Hematopoietic multipotent progenitor cell treated with erythropoietin and hydrocortisone succinate and interleukin-3 and kit ligand, for 15 days (in vitro differentiated cells): Measurements from ENCODE around the gene ILDR2.
"Not testable (repeated sequence)": the region's sequence is repeated elsewhere in the genome, so short reads cannot be mapped to it uniquely, and the experiment has no call there.

ENCODE experiments used
- DNase-seq: peaks from one replicate; pipeline ENCODE4 v3.0.0-alpha.2; 2015; ENCODE audit warnings: low spot score

ILDR2 gene

DNA sequence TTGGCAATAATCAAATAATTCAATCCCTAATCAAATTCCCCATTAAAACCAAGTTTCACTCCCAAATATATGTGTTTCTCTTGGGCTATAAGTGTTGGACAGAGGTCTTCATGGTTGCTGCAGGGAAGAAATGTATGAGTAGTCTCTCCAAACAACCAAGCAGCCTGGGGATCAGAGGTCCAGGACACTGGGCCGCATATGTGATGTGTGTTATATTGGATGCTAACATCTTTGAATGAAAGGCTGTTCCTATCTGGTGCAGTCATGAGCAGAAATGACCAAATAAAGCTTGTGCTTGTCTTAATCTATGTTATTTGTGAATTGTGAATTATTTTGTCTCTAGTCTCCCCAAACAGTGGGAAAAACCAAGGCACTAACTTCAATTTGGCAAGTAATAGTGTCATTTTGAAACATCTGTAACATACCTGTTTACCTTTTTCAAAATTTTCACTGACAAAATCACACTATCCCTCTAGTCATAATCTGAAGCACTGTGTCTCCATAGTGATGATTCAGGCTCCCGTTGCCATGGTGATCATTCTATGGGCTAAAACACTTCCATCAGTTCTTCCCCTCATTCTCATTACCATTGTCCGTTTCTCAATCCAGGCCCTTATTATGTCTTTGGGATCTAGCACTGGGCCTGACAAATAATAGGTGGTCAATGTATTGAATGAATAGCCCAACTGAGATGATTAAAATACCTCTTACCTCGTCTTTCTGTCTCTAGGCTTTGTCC, 86.8 kb downstream of the ILDR2 start:
- no peak for DNase-seq

DNA sequence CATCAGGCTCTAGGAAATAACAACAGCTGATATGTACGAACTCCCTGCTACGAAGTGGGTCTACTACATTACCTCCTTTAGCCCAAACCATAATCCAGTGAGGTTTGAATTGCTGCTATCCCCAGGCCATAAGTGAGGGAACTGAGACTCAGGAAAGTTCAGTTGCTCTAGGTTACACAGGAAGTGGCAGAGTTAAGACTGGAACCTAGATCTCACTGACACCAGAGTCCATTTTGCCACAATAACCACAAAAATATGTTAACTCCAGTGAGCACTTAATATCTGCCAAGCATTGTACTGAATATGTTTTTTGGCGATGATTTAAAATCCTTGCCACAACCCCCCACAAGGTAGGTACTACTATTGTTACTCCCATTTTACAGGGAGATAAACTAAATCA, 90.4 kb downstream of the ILDR2 start:
- no peak for DNase-seq

- DNase-seq, result no peak
Observed at GRCh38 chr1:166884040-166884642, 91.2 kb downstream of the ILDR2 start.

GRCh38 chr1:166882893-166883292, 92.4 kb downstream of the ILDR2 start:
- no peak for DNase-seq

GRCh38 chr1:166878173-166878917, 97.0 kb downstream of the ILDR2 start:
- not testable (repeated sequence) for DNase-seq

DNA sequence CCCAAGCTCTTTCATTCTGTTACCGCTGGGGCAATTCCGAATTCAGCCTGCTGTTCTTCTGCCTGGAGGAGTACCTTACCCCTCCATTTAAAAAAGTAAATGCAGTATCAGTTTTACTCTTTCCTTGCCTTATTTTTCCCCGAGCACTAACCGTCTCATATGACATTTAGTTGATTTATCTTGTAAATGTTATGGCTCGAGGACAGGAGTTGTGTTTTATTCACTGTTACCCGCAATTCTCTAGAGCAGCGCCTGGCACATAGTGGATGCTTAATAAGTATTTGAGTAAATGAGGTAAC, 98.9 kb downstream of the ILDR2 start:
- DNase-seq, result no peak

DNA sequence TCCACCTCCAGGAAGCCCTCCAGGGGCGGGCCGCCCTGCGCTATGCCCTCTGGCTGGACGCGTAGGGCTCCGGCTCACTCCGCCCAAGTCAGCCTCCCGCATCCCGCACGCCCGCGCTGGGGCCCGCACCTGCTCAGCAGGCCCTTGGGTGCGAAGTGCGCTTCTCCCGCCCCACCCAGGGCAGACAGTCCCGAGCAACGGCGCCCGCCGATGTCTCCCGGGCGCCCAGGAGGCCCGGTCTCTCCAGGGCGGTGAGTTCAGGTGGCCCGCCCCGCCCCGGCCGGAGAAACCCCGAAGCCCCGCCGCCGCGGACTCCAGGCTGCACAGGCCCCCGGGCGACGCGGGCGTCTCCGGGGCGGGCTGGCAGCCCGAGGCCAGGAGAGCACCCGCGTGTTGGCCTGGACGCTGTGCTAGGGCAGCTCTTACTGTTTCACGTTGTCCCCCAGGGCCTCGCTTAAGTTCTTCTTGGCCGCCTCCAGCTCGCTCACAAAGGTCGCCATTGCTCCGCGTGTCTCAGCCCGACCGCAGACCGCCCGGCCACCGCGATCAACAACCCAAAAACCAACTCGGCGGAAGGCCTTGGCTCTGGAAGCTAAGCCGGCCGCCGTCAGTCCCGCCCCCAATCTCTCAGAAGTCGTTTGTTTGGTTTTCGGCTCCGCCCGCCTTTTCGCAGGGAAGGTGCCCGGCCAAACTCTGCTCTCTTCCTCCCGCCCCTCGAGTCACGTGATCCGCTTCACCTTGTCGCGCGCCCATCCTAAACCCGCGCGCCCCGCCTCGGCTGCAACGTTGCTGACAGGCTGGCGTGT, 99.4 kb downstream of the ILDR2 start, which contains the start of gene TADA1:
TSS of gene TADA1 (minus strand) at position 531 of the 806 bp plus-strand sequence. CDS start at position 500, 31 bp downstream.
- DNase-seq, result peak; percentile 98

- DNase-seq, result no peak
Observed at GRCh38 chr1:166875302-166875733, 100.0 kb downstream of the ILDR2 start.

- no peak for DNase-seq
Observed at GRCh38 chr1:166874464-166874863, 100.9 kb downstream of the ILDR2 start.

- DNase-seq, result no peak
Observed at GRCh38 chr1:166870584-166870983, 104.8 kb downstream of the ILDR2 start.

DNA sequence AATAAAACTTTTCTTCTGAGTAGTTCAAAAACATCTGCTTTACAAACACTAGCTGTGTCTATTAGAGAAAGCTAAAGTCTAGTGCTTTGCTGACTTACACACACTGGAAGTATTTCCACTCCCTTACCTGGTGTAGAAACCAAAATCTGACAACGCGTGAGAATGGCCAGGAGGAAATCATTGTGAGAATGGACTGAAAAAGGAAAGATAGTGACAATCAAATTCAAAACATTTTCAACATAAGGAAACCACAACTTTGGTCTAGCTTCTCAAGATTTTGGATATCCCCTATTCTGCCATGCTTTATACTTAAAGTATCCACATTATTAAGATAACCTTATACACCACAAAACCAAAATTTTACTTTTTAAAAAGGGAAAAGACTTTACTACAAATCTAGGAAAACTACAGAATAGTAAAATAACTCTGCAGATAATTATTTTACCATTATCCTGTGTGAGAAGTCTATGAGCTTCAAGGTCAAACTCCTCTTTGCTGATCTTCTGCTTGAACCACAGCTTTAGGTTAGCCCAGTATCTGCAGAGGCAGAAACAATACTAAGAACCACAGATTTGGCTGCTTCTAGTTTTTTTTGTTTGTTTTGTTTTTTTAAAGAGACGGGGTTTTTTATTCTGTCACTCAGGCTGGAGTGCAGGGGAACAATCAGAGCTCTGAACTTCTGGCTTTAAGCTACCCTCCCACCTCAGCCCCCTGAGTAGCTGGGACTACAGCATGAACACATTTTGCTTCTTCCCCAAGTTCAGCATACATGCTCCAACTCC, 105.8 kb downstream of the ILDR2 start:
- no peak for DNase-seq

- no peak for DNase-seq
Observed at GRCh38 chr1:166868639-166869038, 106.7 kb downstream of the ILDR2 start.

DNA sequence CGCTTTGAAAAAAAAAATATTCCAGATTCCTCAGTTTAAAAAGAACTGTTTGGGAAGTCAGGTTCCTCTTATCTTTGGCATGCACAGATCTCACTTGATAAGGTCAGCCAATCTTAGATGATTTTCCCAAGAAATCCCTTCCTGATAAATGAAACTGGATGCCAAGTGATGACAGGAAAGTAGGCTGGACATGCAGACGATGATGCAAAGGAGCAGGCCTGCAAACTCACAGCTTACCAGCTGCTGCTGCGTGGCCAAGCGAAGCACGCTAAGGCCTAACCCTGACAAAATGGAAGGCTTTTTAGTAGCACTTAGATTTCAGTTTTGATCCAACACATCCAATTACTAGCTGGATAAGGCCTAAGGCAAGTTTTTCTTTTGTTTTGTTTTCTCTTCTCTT, 109.4 kb downstream of the ILDR2 start:
- DNase-seq, result no peak

DNA sequence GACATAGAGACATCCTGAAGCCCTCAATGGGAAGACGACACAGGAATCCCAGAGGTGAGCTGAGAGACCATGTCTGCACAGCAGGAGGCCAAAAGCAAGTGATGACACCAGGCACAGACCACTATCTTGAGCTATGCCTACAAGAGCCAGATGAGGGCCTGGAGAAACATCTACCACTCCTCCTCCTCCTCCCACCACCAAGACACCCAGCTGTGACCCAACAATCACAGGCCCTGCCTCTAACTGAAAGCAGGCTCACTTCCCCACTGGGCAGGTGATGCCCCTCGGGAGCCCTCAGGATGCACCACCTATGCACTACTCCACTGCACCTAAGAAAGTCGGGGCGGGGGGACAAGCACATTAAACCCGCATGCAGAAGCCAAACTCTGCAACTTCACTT, 115.7 kb downstream of the ILDR2 start:
- DNase-seq, result no peak

DNA sequence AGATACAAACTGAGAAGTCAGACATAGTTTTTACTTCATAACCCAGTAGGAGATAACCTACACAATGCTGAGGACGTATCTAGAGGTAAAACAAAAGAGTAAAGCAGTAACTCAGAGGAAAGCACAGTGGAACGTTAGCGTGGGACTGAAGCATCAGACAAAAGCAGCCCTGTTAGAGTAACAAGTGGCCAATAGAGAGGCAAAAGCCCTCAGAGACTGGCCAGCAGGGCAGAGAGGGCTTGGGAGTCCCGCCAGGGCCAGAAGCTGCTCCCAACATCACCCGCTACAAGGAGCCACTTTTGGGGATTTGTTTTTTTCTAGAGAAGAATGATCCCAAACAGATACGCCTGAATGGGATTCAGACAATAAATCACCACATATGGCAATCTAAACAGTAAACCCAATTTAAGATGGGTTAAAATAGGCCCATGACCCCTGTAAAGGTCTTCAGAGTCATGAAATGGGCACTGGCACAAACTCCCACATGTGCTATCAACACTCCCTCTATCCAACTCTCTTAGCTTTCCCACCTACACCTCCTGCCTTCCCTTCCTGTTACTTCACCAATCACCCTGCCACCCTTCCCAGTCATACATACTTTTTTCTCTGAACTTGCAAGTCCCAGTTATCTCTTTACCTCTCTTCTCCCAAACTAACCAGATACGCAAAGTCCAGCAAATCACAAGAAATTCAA, 116.5 kb downstream of the ILDR2 start:
- no peak for DNase-seq
